Activated CD4-positive, alpha-beta memory T cell treated with anti-CD3 and anti-CD28 coated beads, Interleukin-2, amount 10 ng/mL, durations not matched to agents 7 days and 5 days (primary cell): ENCODE measurements around the gene DRICH1. TPM values are rescaled to one million over a fixed set of nuclear protein-coding genes. Genes with fewer than 3 reads are reported as not detected.
"Not testable (repeated sequence)": the region's sequence is repeated elsewhere in the genome, so short reads cannot be mapped to it uniquely, and the experiment has no call there.

Experiments used
- CTCF ChIA-PET: fragments of 350-600 bp; sonication (Branson Sonifier 250); formaldehyde crosslinking; loops from one replicate; lab custom pipeline; 2021; ENCODE audit warnings: antibody characterized with exemption, inconsistent platforms; lab: Charles Lee
- POLR2A ChIA-PET: fragments of 350-600 bp; sonication (Branson Sonifier 250); formaldehyde crosslinking; loops from one replicate; lab custom pipeline; 2021; ENCODE audit warnings: antibody characterized with exemption; lab: Charles Lee
- DNase-seq: peaks from one replicate; pipeline ENCODE4 v3.0.0-alpha.2; 2020
- H3K27ac Mint-ChIP-seq: one replicate; pipeline ENCODE4 v1.8.0; 2021; ENCODE audit warnings: mild to moderate bottlenecking, mixed read lengths
- H3K27me3 Mint-ChIP-seq: one replicate; pipeline ENCODE4 v1.8.0; 2021; ENCODE audit warnings: mixed read lengths
- H3K36me3 Mint-ChIP-seq: one replicate; pipeline ENCODE4 v1.8.0; 2021; ENCODE audit warnings: low read depth, mixed read lengths
- H3K4me1 Mint-ChIP-seq: one replicate; pipeline ENCODE4 v1.8.0; 2021; ENCODE audit warnings: mixed read lengths
- H3K4me3 Mint-ChIP-seq: one replicate; pipeline ENCODE4 v1.8.0; 2021; ENCODE audit warnings: mild to moderate bottlenecking, mixed read lengths
- H3K9me3 Mint-ChIP-seq: one replicate; pipeline ENCODE4 v1.8.0; 2021; ENCODE audit warnings: mixed read lengths
- total RNA-seq, 2 experiments: library from RNA; stranded (reverse); gene quantifications; one replicate each; pipeline ENCODE4 v1.2.3, GENCODE V29; 2021

The DRICH1 gene
- total RNA-seq, 2 experiments from 2014 or later: 0.38 to 0.48 TPM

DNA sequence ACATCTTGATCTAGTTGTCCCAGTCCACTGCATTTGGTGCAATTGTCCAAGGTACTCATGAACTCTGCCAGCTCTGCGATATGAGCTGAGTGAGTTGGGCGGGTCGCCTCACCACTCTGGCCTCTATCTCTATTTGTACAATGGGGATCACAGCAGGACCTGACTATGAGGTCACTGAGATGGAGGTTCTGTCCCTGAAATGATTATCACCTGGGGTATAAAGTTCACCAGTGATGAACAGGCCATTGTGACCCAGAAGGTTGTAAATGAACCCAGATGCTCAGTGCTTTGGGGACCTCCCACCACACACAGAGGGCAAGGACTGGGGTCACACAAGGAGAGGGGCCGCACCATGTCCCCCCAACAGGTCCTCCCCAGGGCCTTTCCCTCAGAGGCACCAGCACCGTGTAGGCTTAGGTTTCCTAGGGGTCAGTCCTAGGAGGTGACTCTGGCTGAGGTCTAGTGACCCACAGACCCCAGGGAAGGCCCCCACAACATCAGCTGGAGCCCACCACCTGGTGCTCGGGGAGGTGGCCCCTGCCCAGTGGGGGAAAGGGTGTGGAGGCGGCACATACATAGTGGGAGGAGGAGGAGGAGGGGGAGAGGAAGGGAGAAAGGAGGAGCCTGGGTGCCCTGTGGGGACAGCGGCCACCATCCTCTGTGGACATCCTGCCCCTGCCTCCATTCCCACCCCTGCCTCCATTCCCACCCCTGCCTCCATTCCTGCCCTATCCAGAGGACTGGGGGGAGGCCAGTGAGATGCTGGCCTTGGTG is 27.0 kb downstream of the DRICH1 start:
- ChIA-PET POLR2A (no interaction called here), CTCF (interaction anchor here (0.9 to 1.2 kb wide), 2 partner anchors 22 to 124 kb away, joined by 3 to 4 read pairs; no protein-coding TSS in a partner anchor)
- Mint-ChIP-seq H3K4me3 (no peak overlapping the region), H3K27me3 (peaks cover 4% of the 10 kb centered on the region), H3K4me1 (peaks cover 7% of the 10 kb centered on the region), H3K27ac (no peak overlapping the region), H3K36me3 (no peaks in the 10 kb centered on the region), H3K9me3 (no peaks in the 10 kb centered on the region)
- DNase-seq: no peak

DNA sequence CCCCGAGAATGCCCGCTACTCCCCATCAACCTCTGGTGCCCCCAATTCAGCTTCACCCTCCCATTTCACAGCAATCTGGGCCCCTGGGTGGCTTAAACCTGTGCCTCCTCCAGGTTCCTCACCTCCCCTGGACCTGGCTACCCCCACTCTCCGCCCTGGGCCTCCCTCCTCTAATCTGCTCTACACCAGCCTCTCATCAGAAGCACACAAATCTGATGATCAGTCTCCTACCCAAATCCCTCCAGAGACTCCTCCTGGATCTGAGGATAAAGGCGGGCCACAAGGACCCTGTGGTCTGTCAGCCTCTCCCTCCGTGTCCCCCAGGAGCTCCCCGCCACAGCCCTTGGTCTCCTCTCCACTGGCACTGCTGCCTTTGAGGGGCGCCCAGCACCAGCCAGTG is 28.9 kb downstream of the DRICH1 start:
- POLR2A ChIA-PET: no interaction called here
- CTCF ChIA-PET: no interaction called here
- DNase-seq: no peak
- no peaks in the 10 kb centered on the region for H3K9me3 Mint-ChIP-seq
- H3K36me3 Mint-ChIP-seq: no peaks in the 10 kb centered on the region
- no peaks in the 10 kb centered on the region for H3K4me1 Mint-ChIP-seq
- H3K4me3 Mint-ChIP-seq: no peak overlapping the region
- no peak overlapping the region for H3K27ac Mint-ChIP-seq
- peaks cover 4% of the 10 kb centered on the region for H3K27me3 Mint-ChIP-seq

DNA sequence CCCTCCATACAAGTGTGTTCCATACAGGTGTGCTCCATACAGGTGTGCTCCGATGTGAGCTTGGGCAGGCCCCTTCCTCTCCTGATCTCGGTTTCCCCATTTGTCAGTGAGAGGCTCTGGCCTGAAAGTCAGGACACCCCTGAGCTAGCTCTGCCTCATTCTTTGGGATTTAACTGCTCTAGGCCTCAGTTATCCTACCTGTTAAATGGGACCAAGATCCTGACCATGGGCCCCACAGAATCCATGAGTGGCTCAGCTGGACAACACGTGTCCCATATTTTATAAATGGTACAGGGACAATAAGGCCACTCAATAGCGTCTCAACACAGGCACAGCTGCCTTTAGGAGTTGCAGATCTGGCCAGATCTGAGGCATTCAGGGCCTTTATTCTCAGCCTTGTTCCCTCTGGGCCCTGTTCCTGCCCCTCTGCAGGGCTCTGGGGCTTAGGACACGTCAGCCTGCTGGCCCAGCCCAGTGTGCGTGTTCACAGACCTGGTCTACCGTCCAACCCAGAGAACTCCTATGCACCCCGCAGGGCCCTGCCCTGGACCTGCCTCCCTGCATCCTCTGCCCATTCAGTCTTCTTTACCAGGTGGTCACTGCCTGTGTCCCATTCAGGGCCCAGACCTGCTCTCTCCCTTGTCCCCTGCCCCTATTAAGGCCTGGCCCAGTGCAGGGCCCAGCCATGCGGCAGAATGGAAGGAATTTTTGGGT is 33.2 kb downstream of the DRICH1 start:
- CTCF ChIA-PET: no interaction called here
- POLR2A ChIA-PET: no interaction called here
- Mint-ChIP-seq H3K27ac (no peak overlapping the region), H3K9me3 (no peaks in the 10 kb centered on the region), H3K36me3 (no peaks in the 10 kb centered on the region), H3K4me3 (no peak overlapping the region), H3K4me1 (peaks cover 1% of the 10 kb centered on the region), H3K27me3 (peaks cover 7% of the 10 kb centered on the region)
- no peak for DNase-seq

DNA sequence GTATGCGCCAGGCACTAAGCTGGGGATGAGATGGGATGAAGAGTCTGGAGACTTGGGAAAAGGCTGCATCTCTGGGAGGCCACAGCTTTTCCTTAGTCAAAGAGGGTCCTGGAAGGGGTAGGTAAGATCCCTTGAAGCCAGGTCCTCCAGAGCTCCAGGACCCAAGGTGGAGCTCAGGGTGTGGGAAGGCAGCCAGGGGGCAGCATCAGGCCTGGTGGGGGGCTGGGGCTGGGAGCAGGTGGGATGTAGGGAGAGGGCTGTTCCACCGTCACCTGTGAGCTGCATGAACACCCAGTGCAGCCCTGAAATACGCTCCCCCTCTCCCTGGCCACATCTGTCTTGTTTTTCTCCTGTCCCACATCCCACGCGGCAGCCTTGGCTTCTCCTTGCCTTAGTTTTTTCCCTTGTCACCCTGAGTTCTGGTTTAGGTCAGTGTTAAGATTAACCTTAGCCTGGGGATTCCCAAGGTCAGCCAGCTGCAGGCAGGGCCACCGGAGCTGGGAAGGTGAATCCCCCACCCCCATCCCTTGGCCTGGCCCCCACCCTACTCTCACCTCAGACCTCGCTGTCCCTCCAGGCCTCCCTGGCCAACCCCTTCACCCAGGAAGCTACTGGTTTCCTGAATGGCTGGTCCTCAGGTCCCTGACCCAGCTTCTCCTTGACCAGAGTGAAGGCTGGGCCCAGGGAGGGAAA is 34.4 kb downstream of the DRICH1 start:
- not testable (repeated sequence) for DNase-seq

DNA sequence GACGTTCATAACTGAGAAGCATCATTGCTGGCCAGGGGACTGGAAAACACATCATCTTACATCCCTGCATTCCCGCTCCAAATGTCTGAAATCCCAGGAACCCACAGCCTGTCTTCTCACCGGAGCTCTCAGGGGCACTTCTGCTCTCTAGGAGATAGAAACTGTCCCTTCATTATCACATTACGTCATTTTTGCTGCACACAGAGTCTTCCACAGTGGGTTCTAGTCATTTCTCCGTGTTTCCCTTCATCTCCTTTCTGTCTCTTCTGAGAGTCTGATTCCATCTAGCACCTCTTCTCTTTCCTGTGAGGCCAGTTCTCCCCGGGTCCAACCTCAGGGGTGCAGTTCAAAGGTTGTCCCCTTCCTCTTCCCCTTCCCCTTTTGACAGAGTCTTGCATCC is 36.2 kb downstream of the DRICH1 start:
- H3K4me1 Mint-ChIP-seq, H3K27me3 Mint-ChIP-seq, POLR2A ChIA-PET, CTCF ChIA-PET, DNase-seq, H3K4me3 Mint-ChIP-seq, H3K27ac Mint-ChIP-seq, H3K9me3 Mint-ChIP-seq, H3K36me3 Mint-ChIP-seq: not testable (repeated sequence)

More for the DNA sequence above, 34.4 kb downstream of the DRICH1 start:
- H3K4me1 Mint-ChIP-seq, H3K27ac Mint-ChIP-seq, H3K4me3 Mint-ChIP-seq, H3K9me3 Mint-ChIP-seq, H3K27me3 Mint-ChIP-seq, POLR2A ChIA-PET, H3K36me3 Mint-ChIP-seq: not testable (repeated sequence)
- CTCF ChIA-PET: interaction anchor here (0.7 kb wide), 1 partner anchor 214 kb away, joined by 3 read pairs; no protein-coding TSS in a partner anchor

DNA sequence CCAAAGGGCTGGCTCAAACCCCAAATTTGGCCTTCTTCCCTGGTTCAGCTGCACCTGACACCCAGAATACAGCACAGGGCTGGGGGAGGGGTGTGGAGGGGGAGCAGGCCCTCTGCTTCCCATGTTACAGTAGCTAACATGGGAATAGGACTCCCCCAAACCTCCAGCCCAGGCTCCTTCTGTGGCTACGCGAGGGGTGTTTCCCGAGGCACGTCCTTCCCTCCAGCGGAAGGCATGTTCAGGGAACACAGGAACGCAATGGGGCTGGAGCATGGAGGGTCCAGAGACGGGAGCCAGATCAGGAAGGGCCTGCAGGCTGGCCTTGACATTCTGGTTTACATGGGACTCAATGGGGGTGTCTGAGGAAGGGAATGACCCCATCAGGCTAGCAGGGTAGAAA is 40.3 kb downstream of the DRICH1 start:
- H3K4me1 Mint-ChIP-seq: peaks cover 7% of the 10 kb centered on the region
- no peak overlapping the region for H3K27ac Mint-ChIP-seq
- no peak for DNase-seq
- no peaks in the 10 kb centered on the region for H3K9me3 Mint-ChIP-seq
- ChIA-PET POLR2A (no interaction called here), CTCF (interaction anchor here (0.7 to 3.7 kb wide), 6 partner anchors 8 to 104 kb away, joined by 3 to 16 read pairs (median 6); no protein-coding TSS in a partner anchor)
- peaks cover 7% of the 10 kb centered on the region for H3K27me3 Mint-ChIP-seq
- no peaks in the 10 kb centered on the region for H3K36me3 Mint-ChIP-seq
- no peak overlapping the region for H3K4me3 Mint-ChIP-seq

DNA sequence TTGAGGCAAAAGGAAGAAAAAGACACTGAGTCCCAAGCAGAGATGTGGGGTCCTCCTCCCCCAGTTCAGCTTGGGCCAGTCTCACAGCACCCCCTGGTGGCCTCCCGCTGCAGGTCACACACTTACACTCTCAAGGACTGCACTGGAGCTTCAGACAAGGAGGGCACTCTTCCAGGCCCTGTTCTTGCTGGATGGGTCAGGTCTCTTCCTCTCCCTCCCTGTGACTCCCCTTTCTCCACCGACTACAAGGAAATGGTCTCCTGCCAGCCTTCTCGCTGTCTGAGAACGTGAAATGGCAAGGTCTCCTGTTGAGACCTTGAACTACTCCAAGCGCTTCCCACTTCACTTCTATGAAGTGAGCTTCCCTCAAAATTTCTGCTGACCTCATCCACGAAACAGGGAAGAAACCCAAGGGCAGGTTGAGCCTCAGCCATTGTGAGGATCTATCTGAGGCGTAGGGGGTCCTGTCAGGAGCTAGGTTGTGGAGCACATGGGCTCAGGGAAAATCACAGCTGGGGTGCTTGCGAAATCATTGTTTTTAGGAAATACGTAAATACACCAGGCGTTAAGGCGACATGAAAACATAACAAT is 40.8 kb downstream of the DRICH1 start:
- ChIA-PET CTCF (interaction anchor here (0.7 to 3.7 kb wide), 7 partner anchors 9 to 105 kb away, joined by 3 to 16 read pairs (median 4); no protein-coding TSS in a partner anchor), POLR2A (no interaction called here)
- no peak overlapping the region for H3K4me3 Mint-ChIP-seq
- peaks cover 7% of the 10 kb centered on the region for H3K4me1 Mint-ChIP-seq
- DNase-seq: peak; percentile 62
- H3K27me3 Mint-ChIP-seq: peaks cover 4% of the 10 kb centered on the region
- H3K36me3 Mint-ChIP-seq: no peaks in the 10 kb centered on the region
- no peaks in the 10 kb centered on the region for H3K9me3 Mint-ChIP-seq
- H3K27ac Mint-ChIP-seq: no peak overlapping the region

DNA sequence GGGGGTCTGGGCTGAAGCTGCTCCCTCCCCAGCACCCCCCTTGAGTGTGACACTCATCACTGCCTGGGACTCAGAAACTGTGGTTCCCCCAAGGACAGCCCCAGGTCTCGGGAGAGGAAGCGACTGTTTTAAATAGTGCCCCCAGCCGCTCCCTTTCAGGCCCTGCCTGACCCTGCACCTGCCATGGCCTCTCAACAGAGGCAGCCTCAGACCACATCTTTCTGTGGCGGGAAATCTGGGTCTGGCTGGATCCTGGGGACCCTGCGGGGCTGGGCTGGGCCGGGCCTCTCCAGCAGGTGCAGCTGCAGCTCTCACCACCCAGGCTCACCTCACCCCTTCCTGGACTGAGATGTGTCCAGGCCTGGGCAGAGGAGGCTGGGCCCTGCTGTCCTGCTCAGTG is 48.3 kb downstream of the DRICH1 start:
- no peaks in the 10 kb centered on the region for H3K9me3 Mint-ChIP-seq
- H3K4me1 Mint-ChIP-seq: peaks cover 21% of the 10 kb centered on the region
- ChIA-PET CTCF (no interaction called here), POLR2A (no interaction called here)
- H3K36me3 Mint-ChIP-seq: no peaks in the 10 kb centered on the region
- no peak overlapping the region for H3K4me3 Mint-ChIP-seq
- H3K27ac Mint-ChIP-seq: no peak overlapping the region
- no peak for DNase-seq
- H3K27me3 Mint-ChIP-seq: peaks cover 5% of the 10 kb centered on the region

DNA sequence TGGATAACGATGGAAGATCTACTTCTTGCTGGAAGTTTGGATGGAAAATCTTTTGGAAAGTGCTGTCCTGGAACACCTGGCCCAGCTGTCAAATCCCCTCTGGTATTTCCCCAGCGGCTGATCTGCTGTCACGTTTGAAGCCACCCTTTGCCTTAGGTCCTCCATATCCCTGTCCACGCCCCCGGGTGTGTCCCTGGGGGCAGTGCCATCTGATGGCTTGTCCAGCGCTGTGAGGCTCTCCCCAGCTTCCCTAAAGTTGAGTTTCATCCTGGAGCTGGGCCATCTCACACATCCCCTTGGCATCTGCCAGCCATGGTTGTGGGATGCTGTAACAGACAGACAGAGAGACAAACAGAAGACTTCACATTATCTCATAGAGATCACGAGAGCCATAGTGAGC is 49.0 kb downstream of the DRICH1 start:
- ChIA-PET CTCF (interaction anchor here (1.1 to 3.1 kb wide), 2 partner anchors 9 to 23 kb away, joined by 3 to 16 read pairs; no protein-coding TSS in a partner anchor), POLR2A (no interaction called here)
- no peak overlapping the region for H3K27ac Mint-ChIP-seq
- no peaks in the 10 kb centered on the region for H3K36me3 Mint-ChIP-seq
- DNase-seq: no peak
- H3K4me3 Mint-ChIP-seq: no peak overlapping the region
- H3K4me1 Mint-ChIP-seq: peaks cover 16% of the 10 kb centered on the region
- H3K27me3 Mint-ChIP-seq: peaks cover 8% of the 10 kb centered on the region
- H3K9me3 Mint-ChIP-seq: no peaks in the 10 kb centered on the region

DNA sequence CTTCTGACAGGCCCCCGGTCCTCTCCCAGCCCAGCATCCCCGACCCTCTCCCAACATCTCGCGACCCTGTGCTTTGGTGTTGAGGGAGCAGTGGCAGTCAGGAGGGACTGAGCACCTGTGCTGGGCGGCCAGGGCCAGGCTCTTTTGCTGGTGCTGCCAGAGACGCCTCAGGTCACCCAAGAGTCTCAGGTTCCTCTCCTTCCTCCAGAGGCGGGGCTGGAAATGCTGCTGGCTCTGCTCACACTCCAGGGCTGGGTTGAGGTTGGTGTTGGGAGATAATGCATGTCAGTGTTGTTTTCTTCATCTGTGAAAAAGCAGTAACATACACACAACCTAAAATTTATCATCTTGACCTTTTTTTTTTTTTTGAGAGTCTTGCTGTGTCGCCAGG is 50.9 kb downstream of the DRICH1 start:
- Mint-ChIP-seq H3K4me1 (peaks cover 16% of the 10 kb centered on the region), H3K36me3 (no peaks in the 10 kb centered on the region), H3K27me3 (peaks cover 18% of the 10 kb centered on the region), H3K9me3 (no peaks in the 10 kb centered on the region), H3K4me3 (no peak overlapping the region), H3K27ac (peak overlapping the region; percentile 51)
- no peak for DNase-seq
- CTCF ChIA-PET: interaction anchor here (3.1 kb wide), 1 partner anchor 11 kb away, joined by 16 read pairs; no protein-coding TSS in a partner anchor
- POLR2A ChIA-PET: interaction anchor here (1.3 kb wide), 1 partner anchor 8 kb away, joined by 3 read pairs; no protein-coding TSS in a partner anchor

DNA sequence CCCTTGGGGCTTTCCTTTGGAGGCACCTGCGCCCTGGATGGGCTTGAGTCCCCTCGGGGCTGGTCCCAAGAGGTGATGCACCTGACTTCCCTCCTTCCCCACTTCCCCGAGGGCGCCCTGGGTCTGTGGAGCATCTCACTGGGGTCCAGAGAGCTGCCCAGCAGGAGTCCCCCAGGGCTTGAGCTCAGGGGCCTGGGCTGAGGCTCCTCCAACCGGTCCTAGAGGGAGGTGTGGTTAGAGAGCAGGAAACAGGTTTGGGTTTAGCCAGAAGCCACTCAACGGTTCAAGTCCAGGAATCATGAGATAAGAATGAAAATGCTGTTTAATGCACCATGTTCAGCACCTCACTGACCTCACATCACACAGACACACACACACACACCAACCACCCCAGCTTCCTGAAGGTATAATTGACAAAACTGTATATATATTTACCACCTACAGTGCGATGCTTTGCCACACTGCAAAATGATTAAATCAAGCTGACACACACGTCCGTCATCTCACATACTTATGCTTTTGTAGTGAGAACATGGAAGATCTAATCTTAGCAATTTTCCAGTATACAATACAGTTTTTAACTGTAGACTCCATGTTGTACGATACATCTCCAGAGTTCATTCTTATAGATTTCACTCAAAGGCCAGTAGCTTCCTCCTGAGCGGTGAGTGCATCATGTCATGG is 51.4 kb downstream of the DRICH1 start:
- H3K27ac Mint-ChIP-seq: peak overlapping the region; percentile 51
- H3K4me3 Mint-ChIP-seq: peak overlapping the region; percentile 27
- peaks cover 23% of the 10 kb centered on the region for H3K27me3 Mint-ChIP-seq
- ChIA-PET POLR2A (interaction anchor here (1.3 kb wide), 1 partner anchor 9 kb away, joined by 3 read pairs; no protein-coding TSS in a partner anchor), CTCF (interaction anchor here (3.1 kb wide), 1 partner anchor 12 kb away, joined by 16 read pairs; no protein-coding TSS in a partner anchor)
- H3K9me3 Mint-ChIP-seq: no peaks in the 10 kb centered on the region
- peaks cover 16% of the 10 kb centered on the region for H3K4me1 Mint-ChIP-seq
- DNase-seq: peak; percentile 40
- no peaks in the 10 kb centered on the region for H3K36me3 Mint-ChIP-seq
